Effector memory CD4-positive, alpha-beta T cell (primary cell): ENCODE data around the gene CHPF2.

Experiments used
- DNase-seq, 3 donors: peaks; one replicate each; pipeline ENCODE4 v3.0.0-alpha.2; 2020
- H3K27ac ChIP-seq: 2 replicates; pipeline ENCODE4 v1.7.0; 2013; ENCODE audit warnings: mild to moderate bottlenecking, low read length, moderate library complexity; ENCODE audit not compliant: insufficient read depth, poor library complexity, severe bottlenecking
- H3K27me3 ChIP-seq: replicated peaks from 2 replicates; pipeline ENCODE4 v1.7.0; 2013; ENCODE audit warnings: mild to moderate bottlenecking, low read length; ENCODE audit not compliant: insufficient read depth, control insufficient read depth, poor library complexity, severe bottlenecking
- H3K36me3 ChIP-seq: 2 replicates; pipeline ENCODE4 v1.7.0; 2013; ENCODE audit warnings: mild to moderate bottlenecking, low read length, moderate library complexity; ENCODE audit not compliant: control insufficient read depth, insufficient read depth
- H3K4me1 ChIP-seq: 2 replicates; pipeline ENCODE4 v1.7.0; 2013; ENCODE audit warnings: low read length, mild to moderate bottlenecking; ENCODE audit not compliant: control insufficient read depth, insufficient read depth, poor library complexity, severe bottlenecking
- H3K4me3 ChIP-seq: 2 replicates; pipeline ENCODE4 v1.7.0; 2013; ENCODE audit warnings: low read length, low read depth, mild to moderate bottlenecking; ENCODE audit not compliant: insufficient read depth, poor library complexity, severe bottlenecking
- H3K9me3 ChIP-seq: 2 replicates; pipeline ENCODE4 v1.7.0; 2013; ENCODE audit warnings: mild to moderate bottlenecking, low read length, moderate library complexity; ENCODE audit not compliant: control insufficient read depth

Gene CHPF2

DNA sequence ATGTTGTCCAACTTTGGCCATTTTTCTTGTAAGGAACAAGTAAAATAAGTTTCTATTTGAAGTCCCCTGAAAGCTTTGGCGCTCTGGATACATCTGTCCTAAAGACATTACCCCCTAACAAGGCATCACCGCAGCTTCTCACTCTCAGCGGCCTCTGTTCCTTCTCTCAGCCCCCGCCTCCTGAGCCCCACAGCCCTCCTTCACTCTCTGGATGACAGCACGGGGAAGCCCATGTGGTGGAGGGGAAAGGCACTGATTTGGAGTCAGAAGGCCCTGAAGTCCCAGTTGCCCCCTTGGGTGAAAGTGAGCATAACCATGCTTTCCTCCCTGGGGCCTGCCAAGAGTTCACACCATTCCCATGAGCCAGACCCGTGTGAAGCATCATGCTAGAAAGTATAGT is 26.6 kb upstream of the CHPF2 start:
- Histone ChIP-seq H3K9me3 (no peaks in the 10 kb centered on the region), H3K4me3 (no peak overlapping the region), H3K27ac (peak overlapping the region; percentile 37), H3K27me3 (no peaks in the 10 kb centered on the region), H3K36me3 (no peaks in the 10 kb centered on the region), H3K4me1 (peaks cover 26% of the 10 kb centered on the region)
- no peak for DNase-seq

DNA sequence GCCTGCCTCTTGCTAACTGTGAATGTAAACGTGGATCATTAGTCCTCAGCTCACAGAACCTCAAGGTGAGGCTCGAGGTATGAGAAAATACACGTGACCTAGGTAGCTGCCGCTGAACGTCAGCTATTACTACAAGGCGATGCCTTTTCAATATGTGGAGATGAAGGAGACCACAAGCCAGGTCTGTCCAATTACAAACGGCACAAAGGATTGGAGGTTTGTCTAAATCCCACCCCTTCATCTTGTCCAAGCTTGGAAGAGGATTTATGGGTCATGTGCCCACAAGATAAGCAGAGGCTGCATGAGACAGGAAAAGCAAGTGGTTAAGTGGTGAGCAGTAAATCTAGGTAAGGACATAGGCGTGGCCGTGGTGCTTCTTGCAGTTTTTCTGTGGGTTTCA is 25.4 kb upstream of the CHPF2 start:
- H3K27ac ChIP-seq, result peak overlapping the region; percentile 55
- H3K4me3 ChIP-seq, result peak overlapping the region; percentile 1
- no peaks in the 10 kb centered on the region for H3K9me3 ChIP-seq
- H3K36me3 ChIP-seq, result peaks cover under 1% of the 10 kb centered on the region
- no peaks in the 10 kb centered on the region for H3K27me3 ChIP-seq
- peak; percentile 34 to 42 (median 38) for DNase-seq
- H3K4me1 ChIP-seq, result peaks cover 26% of the 10 kb centered on the region

GRCh38 chr7:151207315-151207714 is 25.0 kb upstream of the CHPF2 start:
- Histone ChIP-seq H3K36me3 (peaks cover 4% of the 10 kb centered on the region), H3K4me1 (peaks cover 26% of the 10 kb centered on the region), H3K4me3 (peak overlapping the region; percentile 1), H3K27ac (peak overlapping the region; percentile 55), H3K9me3 (no peaks in the 10 kb centered on the region), H3K27me3 (no peaks in the 10 kb centered on the region)
- DNase-seq, result no peak

DNA sequence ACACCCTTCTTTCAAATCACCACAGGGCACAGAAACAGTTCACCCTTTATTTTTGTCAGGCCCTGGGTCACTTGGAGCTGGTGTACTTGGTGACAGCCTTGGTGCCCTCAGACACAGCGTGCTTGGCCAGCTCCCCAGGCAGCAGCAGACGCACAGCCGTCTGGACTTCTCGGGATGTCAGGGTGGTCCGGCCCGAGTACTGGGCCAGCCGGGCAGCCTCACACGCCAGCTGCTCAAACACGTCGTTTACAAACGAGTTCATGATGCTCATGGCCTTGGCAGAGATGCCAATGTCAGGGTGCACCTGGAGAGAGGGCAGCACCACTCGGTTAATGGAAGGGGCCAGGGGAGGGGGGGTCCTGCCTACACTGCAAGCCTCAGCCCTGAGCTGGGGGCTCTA is 24.5 kb upstream of the CHPF2 start:
- Histone ChIP-seq H3K4me1 (peaks cover 26% of the 10 kb centered on the region), H3K27me3 (no peaks in the 10 kb centered on the region), H3K27ac (peak overlapping the region; percentile 55), H3K4me3 (no peak overlapping the region), H3K9me3 (no peaks in the 10 kb centered on the region), H3K36me3 (peaks cover 4% of the 10 kb centered on the region)
- no peak for DNase-seq

DNA sequence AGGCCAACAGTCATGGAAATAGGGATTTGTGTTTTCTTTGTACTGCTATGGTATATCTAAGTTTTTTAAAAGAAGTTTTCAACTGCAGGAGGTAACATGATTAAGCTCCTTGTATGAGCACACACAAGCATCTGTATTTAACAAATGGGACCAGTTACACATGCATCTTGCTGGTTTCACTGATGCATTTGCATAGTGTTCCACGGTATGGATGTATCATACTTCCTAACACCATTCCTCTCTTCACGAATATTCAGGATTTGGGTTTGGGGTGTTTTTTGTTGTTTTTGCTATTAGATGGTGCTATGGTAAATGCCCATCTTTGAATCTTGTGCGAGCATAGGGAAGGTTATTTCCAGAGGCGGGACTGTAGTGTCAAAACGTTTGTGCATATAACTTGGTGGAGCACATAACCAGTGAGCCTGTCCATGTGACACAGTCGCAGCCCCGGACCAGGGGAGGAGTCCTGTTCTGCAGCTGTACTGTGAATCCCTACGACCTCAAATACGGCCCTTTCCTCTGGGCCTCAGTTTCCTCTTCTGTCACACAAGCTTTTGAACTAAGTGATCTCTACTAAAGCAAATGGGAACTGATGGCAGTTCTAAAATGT is 23.9 kb upstream of the CHPF2 start:
- DNase-seq, result no peak
- H3K27me3 ChIP-seq, result no peaks in the 10 kb centered on the region
- peaks cover 26% of the 10 kb centered on the region for H3K4me1 ChIP-seq
- H3K36me3 ChIP-seq, result peaks cover 10% of the 10 kb centered on the region
- H3K27ac ChIP-seq, result peak overlapping the region; percentile 55
- no peak overlapping the region for H3K4me3 ChIP-seq
- H3K9me3 ChIP-seq, result no peaks in the 10 kb centered on the region

DNA sequence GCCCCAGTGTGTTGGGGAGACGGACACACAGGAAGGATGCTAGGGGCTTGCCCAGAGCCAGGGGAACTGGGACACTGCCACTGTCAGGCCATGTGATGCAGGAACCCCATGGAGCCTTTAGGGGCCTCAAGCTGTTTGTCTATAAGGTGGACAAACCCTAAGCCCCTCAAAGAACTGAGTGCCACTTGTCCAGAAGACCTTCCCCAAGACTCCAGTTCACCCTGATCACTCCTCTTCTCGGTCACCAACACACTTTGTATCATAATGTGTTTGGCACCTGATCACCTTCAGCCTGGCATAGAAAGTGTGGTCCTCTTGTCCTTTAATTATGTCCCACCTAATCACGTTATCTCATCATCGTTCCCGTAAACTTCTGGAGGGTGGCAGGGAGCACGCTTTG is 22.7 kb upstream of the CHPF2 start:
- no peak overlapping the region for H3K27ac ChIP-seq
- peaks cover 23% of the 10 kb centered on the region for H3K4me1 ChIP-seq
- H3K4me3 ChIP-seq, result no peak overlapping the region
- peaks cover 20% of the 10 kb centered on the region for H3K36me3 ChIP-seq
- H3K27me3 ChIP-seq, result no peaks in the 10 kb centered on the region
- DNase-seq, result no peak
- H3K9me3 ChIP-seq, result no peaks in the 10 kb centered on the region

DNA sequence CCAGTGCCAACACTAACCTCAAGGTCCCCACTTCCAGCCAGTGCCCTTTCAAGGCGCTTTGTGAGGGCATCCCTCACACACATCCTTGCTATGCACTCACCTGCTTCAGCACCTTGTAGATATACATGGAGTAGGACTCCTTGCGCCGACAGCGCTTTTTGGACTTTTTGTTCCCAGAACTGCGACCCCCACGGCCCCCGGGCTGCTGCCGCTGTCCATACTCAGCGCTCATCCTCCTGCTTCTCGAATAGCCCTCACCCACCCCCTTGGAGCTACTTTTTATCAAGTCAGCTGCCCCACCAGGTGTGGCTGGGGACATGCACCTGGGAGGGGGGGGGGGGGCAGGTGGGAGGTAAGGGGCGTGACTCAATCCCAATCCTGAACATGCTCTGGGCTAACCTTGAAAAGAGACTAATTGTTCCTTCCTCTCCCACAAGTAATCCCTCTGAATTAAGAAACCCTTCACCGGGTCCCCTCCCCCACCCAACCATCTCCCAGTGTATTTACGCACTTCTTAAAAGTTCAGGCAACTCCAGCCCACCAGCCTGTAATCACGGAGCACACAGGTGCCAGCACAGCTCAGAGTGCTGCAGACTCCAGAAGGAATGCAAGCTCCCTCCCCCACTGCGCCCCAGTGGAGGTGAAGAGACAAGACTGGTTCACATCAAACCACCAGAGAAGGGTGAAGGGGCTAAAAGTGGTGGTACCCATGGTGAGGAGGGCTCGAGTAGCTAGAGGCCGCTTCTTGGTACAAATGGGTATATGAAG is 22.0 kb upstream of the CHPF2 start, which contains the start of gene H2BK1:
H2BK1 (minus strand) TSS at position 402 of the 768 bp plus-strand sequence; CDS start at position 232, 170 bp downstream.
- Histone ChIP-seq H3K36me3 (peaks cover 27% of the 10 kb centered on the region), H3K4me1 (peaks cover 23% of the 10 kb centered on the region), H3K9me3 (no peaks in the 10 kb centered on the region), H3K27ac (no peak within 1 kb of the TSS), H3K4me3 (no peak within 1 kb of the TSS), H3K27me3 (no peaks in the 10 kb centered on the region)
- no peak for DNase-seq

DNA sequence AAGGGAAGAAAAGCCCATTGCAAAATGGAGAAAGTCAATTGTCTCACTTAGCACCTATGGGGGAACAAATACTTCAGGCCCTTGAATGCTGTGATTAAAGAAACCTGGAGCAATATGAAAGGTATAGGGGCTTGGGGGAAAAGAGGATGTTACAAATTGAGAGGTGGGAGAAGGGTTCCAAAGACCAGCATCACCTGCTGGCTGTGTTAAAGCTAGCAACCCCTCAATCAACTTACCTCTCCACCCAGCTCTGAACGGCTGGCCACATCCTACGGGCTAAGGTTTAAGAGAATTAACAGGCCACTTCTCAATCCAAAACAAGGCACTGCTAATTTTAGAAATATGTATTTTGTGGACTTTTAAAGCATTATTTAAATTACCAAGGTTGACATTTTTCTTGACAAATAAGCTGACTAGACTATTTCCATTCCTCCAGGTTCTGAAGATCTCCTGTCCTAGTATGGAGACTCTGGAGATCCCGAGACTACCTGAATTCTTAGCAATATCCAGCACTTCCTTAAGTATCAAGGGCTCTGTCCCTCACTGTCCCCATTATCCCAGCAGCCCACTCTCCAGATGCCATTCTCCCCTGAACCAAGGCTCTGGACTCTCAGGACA is 21.0 kb upstream of the CHPF2 start:
- H3K9me3 ChIP-seq, result no peaks in the 10 kb centered on the region

DNA sequence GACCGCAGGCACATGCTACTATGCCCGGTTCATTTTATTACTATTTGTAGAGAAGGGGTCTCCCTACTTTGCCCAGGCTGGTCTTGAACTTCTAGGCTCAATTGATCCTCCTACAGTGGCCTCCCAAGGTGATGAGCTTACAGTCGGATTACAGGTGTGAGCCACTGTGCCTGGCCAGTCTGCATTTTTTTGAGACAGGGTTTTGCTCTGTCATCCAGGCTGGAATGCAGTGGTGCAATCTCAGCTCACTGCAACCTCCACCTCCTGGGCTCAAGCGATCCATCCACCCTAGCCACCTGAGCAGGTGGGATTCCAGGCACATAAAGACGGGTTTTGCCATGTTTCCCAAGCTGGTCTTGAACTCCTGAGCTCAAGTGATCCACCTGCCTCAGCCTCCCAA is 19.7 kb upstream of the CHPF2 start:
- DNase-seq, result no peak
- Histone ChIP-seq H3K4me3 (no peak overlapping the region), H3K27me3 (no peaks in the 10 kb centered on the region), H3K27ac (no peak overlapping the region), H3K9me3 (no peaks in the 10 kb centered on the region), H3K36me3 (peaks cover 50% of the 10 kb centered on the region), H3K4me1 (peaks cover 5% of the 10 kb centered on the region)

More for the DNA sequence above, 21.0 kb upstream of the CHPF2 start:
- Histone ChIP-seq H3K27me3 (no peaks in the 10 kb centered on the region), H3K4me3 (no peak overlapping the region), H3K36me3 (peaks cover 37% of the 10 kb centered on the region), H3K27ac (no peak overlapping the region), H3K4me1 (peaks cover 16% of the 10 kb centered on the region)
- no peak for DNase-seq

- Histone ChIP-seq H3K4me1 (no peaks in the 10 kb centered on the region), H3K4me3 (no peak overlapping the region), H3K27ac (no peak overlapping the region), H3K27me3 (no peaks in the 10 kb centered on the region), H3K36me3 (peaks cover 62% of the 10 kb centered on the region), H3K9me3 (no peaks in the 10 kb centered on the region)
- no peak for DNase-seq
Measured at GRCh38 chr7:151213826-151214225, 18.5 kb upstream of the CHPF2 start.
